Stimulated activated CD8-positive, alpha-beta memory T cell treated with anti-CD3 and anti-CD28 coated beads, Interleukin-12 subunit alpha, Interleukin-12 subunit beta, amount 100 ng/mL, for 24 hours (primary cell): ENCODE data around the gene SLC37A1.
A peak's percentile ranks its signal among the peaks of the same experiment; 100 is the strongest.

ENCODE experiments used
- DNase-seq: peaks from one replicate; pipeline ENCODE4 v3.0.0-alpha.2; 2020; ENCODE audit errors: extremely low read depth

SLC37A1 gene

DNA sequence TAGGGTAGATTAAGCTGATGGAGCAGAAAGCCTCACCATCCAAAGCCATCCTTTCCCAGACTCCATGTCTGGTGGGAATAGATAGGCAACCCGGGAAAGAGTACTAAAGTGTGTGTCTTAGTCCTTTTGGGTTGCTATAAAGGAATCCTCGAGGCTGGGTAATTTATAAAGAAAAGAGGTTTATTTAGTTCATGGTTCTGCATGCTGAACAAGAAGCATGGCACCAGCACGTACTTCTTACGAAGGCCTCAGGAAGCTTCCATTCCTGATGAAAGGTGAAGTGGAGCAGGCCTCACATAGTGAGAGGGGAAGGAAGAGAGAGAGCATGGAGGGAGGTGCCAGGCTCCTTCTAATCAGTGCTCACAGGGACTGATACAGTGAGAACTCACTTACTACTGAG is 6.2 kb upstream of the SLC37A1 start:
- no peak for DNase-seq

DNA sequence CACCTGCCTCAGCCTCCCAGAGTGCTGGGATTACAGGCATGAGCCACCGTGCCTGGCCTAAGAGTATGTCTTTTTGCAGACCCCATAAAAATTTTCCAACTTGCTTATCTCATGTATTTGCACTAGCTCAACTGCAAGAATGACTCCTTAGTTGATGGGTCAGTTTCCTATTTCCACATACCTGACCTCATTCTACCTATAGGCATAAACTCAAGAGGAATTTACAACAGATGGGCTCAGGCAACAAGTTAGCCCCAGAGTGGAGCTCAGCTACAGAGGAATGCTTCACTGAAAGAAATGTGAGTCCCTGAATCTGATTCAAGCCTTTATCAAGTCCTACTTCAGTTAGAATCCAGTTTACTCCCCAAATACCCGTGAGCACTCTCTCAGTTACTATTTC is 5.3 kb upstream of the SLC37A1 start:
- no peak for DNase-seq

DNA sequence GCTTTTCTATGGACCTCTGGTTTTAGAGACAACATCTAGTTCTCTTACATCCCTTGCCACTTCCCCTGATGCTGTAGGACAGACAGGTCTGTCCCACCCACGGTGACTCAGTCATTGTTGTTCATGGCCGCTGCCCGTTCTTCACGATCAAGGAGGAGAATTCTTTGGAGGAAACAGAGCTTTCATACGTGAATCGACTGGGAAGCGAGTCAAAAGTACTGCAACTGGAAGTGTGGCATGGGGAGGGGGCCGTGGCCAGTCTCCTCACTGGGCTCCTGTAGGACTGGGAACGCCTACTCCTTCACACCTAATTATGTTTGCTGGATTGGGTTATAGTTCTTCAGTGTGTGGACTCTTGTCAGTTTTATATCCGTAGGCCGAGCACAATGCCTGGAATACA is 4.4 kb upstream of the SLC37A1 start:
- no peak for DNase-seq

DNA sequence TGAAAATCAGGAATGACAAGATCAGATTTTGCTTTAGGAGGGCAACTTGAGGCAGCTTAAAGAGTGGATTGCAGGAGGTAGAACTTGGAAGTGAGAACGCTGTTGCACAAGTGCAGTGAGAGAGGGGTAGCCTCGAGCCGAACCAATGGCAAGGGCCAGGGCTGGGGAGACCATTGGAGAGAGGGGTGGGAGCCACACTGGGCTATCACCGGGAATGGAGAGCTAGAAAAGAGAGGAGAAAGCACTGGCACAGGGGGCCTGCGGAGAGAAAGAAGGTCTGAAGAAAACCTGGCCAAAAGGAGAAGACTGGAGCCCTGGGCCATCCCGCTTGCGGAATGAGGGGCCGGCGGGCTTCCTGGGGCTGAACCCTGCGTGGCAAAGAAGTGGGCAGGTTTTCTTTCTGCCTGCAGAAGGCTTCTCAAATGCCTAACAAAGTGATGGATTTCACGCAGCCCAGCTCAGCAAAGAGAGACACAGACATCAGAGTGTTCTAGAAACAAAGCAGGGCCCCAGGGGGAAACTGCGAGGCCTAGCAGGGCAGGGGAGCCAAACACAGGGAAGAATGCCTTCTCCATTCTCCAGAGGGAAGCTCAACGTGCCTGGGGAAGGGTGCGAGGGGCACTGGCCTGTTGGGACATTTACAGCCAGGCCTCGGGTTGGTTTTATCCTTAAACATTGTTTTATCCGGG is 1.2 kb upstream of the SLC37A1 start:
- no peak for DNase-seq

DNA sequence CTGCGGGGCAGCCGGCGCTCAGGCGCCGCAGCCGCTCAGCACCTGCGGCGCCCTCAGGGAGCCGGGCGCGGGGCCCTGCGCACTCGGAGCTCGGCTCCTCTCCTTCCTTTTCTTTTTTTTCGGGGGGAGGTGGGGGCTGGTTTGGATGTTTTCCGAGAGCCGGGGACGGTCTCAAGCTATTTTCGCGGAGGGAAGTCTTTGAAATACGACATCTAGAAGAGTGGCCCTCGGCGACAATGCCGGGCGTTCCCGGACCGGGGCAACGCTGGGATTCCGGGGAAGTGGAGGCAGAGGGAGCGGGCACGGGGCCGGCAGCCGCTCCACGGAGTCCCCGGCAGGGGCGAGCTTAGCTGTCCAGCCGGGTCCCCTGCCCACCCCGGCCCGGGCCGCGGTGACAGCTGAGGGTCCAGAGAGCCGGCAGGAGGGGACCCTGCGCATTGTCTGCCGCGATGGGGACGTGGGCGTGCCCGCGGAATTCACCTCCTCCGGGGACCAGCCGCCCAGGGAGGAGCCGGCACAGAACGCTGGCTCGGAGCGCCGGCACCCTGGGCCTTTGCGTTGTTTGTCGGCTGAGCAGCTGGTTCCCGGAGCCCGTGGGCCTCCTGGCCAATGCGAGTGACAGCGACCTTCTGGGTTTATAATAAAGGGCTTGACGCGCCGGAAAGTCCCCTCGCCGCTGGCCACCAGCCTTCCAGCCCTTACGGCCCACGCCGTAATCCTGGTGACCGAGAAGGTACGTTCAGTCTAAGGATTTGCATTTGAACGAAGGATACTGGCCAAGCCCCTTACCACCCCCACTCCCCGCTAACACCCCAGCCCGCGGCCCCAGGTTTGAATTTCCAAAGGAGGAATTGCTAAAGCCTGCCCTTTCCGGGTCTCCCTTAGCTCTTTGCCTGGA is 582 bp downstream of the SLC37A1 start:
- peak; percentile 31 for DNase-seq

DNA sequence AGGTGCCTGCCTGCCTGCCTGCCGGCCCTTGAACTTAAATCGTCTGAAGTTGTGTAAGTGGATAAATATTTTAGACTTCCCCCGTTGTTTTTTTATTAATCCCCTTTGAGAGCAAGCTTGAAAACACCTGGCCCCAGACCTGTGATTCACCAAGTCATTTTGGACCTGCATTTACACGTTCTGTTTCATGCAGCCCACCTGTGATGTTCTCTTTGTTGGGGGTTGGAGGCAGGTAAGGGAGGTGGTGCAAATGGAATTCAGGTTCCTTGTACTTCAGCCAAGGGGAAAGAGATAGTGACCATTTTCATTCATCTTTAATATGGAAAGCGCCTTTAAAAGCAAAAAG is 1.2 kb downstream of the SLC37A1 start:
- DNase-seq: no peak

DNA sequence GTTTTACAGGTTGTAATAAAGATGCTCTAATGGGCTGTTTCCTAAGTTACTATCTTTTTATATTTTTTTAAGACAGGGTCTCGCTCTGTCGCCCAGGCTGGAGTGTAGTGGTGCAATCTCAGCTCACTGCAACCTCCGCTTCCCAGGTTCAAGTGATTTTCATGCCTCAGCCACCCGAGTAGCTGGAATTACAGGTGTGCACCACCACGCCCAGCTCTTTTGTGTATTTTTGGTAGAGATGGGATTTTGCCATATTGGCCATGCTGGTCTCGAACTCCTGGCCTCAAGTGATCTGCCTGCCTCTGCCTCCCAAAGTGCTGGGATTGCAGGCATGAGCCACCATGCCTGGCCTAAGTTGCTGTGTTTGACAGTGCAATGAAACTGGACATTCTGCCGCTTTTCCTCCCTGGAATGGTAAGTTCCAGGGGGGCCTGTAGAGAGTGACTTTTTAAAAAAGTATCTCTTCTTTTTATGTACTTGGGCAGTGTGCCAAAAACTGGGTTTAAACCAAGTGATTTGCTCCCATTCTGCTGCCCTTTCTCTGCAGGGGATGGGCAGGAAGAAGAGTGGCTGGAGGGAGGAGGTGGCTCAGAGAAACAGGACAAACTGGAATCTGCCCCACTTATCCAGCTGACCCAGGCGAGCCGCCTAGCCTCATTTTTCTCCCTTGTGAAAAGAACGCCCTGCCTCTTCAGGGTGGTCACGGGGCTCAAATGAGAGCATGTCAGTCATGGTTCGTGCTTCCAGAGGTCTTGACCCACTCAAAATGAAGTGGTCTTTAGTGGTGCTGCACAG is 2.3 kb downstream of the SLC37A1 start:
- no peak for DNase-seq

DNA sequence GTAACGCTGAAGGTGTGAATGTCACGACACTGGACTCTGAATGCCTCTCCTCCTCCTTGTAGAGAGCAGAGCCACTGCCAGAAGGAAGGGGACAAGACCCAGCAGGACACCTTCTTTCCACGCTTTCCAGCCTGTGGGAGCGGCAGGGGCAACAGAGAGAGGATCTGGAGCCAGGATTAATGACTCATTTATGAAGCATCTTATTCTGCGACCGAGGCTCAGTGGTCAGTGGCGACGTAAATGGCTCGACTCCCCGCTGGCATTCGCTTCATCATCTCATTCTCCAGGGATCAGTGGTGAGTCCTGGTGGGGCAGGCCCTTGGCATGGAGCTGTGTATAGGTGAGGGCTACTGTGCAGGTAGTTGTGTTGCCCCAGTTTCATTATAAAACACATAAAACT is 4.6 kb downstream of the SLC37A1 start:
- DNase-seq: no peak

DNA sequence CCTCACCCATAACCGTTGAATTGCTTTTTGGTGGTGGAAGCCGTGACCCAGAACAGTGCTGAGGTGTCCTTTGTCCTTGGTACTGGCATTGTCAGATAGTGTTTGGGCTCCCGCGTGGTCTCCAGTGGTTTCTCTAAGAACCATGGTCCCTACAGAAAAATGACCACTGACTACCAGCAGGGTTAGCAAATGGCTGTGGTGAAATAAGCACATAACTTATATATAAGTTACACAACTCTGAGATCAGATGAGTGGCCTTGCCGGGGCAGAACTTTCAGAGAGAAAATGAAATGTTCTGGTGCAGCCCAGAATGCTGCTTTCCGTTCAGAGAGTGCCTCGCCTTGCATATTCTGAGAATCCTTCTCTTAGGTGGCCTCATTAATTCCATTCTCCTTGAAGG is 5.0 kb downstream of the SLC37A1 start:
- DNase-seq: no peak

DNA sequence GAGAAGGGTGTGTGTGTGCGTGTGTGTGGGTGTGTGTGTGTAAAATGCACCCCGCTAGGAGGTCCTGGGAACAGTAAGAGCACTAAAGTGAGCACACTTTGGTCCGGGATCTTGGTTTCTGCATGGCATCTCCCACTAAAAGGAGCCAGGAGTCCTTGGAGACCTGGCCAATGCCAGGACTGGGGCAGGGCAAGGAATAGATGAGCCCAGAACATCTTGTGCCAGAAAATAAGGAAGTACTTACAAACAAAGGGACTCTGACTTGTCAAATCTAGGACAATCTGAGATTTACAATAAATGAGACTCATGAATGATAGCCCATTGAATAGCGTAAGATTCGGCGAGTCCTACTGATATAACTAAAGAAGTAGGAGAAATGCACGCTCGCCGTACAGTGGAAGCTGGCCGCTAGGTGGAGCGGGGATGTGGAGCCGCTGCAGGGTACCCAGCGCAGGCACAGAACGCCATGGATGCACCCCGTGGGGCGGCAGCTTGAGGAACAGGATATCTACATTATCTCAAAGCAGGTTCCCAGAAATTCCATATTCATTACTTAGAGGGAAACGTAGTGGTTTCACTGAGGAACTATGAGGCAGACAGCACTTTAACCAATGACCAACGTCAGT is 7.1 kb downstream of the SLC37A1 start:
- no peak for DNase-seq

DNA sequence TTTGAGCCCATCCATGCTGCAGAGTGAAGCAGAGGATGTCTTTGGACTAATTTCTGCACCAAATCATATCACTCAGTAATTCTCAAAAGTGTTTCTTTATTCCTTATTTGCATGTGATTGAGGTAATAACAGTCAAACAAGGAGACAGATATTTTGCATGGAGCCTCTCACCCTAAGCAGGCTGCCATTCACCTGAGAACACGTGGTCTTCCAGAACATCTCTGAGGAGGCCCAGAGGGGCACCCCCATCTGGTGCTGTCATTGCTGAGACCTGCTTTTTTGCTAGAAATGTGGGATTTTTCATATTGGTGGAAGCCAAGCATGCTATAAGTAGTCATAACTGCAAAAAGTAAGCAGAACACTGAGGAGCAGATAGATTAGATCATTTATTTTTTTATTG is 7.7 kb downstream of the SLC37A1 start:
- no peak for DNase-seq

DNA sequence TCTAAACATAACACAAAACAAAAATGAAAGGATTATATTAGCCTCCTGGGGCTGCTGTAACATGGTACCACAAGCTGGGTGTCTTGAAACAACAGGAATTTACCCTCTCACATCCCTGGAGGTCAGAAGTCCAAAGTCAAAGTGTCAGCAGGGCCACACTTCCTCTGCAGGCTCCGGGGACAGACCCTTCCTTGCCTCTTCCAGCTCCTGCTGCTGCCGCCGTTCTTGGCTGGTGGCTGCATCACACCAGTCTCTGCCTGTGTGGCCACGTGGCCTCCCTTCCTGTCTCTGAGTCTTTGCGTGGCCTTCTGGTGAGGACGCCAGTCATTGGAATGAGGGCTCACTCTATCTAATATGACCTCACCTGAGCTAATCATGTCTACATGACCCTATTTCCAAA is 8.2 kb downstream of the SLC37A1 start:
- no peak for DNase-seq

DNA sequence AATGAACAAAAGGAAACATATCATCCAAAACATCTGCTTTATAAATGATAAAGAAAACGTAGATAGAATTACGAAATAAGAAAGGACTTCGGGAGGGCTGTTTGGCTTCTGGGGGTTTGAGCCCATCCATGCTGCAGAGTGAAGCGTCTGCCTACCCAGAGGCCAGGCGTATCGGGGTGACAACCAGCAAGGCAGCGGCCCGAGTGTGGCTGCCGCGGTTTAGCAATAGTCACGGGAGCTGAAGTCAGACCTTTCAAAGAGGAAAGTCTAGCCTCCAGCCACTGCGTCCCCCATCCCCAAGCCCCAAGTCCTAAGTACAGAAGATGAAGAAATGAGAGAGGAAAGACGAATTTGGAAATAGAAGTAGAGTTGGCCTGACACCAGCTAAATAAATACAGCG is 8.6 kb downstream of the SLC37A1 start:
- DNase-seq: no peak

DNA sequence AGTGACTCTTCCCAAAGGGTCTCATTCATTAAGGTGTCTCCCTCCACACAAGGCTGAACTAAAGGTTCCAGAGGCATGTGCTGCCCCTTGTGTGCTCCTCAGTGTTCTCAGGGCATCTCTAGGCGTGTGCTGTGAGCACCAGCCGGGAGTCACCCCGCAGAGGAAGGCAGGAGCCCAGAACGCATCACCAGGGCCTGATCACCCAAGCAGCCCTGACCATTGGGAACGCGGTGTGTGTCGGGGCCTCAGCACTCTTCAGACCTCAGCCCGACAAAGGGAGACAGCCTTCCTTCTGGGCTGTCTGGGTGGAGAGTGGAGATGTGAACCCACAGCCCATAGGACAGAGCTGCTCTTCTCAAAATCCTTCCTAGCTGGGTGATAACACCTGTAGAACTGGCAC is 9.1 kb downstream of the SLC37A1 start:
- DNase-seq: no peak

DNA sequence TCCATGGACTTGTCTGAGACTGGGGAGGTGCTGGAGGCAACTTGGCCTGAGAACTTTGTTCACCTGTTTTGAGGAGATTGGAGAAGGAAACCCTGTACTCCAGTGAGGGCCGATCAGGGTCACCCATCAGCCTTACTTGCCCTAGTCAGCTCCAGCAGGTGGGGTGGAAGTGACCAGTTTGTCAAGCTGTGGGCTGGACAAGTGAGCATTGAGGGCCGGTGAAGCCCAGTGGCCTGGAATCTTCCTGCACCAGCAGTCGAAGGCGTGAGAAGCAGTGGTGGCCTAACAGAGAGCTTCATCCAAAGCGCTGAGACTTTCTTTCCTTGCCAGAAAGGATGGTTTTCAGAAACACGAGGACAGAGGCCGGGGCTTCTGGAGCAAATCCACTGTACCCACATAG is 9.6 kb downstream of the SLC37A1 start:
- no peak for DNase-seq

DNA sequence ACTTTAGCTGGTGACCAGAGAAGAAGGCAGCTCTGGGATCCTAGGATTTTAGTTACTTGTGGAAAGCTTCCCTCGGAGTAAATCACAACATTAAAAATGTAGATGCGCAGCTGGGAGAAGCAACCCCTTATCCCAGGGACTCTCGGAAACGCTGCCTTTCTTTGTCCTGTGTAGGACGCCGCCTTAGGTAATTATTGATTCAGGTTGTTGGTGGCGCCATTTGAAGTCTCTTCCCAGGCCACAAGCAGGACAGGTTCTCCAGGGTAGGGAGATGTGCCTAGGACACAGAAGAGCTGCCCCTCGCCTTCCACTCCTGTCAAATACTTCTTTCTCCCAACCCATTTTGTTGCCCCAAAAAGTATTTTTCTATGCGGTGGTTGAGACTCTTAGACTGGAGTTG is 10.3 kb downstream of the SLC37A1 start:
- no peak for DNase-seq

DNA sequence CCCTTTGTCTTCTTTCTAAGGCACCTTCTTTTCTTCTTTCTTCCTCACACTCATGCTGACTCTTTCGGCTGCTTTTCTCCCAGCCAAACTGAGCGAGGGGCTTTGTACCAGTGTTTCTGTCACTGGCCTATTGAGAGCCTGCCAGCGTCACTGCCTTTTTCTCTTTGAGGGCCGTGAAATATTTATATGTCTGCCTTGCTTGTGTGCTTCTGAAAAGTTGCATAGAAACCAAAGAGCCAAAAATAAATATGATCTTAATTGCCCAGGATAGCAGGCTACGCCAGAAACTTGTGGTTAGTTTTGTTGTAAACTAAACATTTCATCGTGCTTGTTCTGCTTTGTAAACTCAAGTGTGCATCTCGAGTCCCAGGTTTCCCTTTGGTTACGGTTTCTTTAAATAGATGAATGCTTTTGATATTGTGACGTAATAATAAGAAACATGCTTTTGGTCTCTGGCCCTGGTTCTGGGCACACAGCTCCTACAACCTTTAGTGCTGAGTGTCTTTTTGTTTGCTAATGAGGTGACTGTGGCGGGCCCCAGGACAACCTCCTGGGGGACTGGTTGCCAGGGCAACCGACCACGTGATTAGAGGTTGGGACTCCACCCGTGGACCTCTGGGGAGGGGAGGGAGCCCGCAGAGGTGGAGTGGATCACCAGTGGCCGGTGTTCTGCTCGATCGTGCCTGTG is 10.8 kb downstream of the SLC37A1 start:
- peak; percentile 24 for DNase-seq

DNA sequence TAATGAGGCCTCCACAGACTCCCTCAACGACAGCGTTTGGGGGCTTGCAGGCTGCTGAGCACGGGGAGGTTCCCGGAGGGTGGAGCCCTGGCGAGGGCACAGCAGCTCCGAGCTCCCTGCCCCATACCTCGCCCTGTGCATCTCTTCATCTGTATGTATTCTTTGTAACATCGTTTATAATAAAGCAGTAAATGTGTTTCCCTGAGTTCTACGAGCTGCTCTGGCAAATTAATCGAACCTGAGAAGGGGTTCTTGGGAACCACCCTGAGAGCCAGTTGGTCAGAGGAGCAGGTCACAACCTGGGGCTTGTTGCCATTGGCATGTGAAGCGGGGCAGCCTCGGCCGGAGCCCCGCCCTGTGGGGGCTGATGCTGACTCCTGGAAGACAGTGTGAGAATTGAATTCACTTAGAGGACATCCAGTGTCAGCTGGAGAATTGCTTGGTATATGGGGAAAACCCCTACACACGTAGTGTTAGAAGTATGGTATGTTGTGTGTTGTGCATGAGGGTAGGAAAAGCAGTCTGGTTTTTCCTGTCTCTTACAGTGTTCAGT is 11.5 kb downstream of the SLC37A1 start:
- DNase-seq: no peak

DNA sequence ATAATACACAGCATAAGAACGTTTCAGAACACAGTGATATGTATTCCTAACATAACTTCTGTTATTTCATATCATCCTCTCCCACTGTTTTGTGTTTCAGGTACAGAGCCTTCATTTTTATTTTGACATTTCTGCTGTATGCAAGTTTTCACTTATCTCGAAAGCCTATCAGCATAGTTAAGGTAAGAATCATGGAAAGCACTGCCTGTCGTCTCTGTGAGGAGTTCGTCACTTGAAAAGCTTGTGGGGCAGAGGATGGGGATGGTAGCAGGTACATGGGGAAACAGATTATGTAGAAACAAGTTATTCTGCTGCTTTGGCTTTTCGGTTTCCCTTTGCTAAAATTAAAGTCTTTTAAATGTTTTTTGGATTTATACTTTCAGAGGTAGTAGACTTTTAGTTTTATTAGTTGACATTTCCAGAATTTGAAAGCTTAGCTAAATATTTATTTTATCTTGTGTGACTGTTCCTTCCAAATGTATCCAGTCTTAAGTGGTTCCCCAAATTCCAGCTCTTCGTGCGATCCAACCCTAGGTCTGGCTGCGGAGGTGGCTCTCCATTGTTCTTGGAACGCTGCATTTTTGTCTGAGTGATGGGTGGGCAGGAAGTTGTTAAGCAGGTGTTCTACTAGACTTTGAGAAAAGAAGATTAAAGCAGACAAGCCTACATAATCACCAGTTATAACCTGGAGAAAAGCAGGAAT is 12.2 kb downstream of the SLC37A1 start:
- DNase-seq: no peak

DNA sequence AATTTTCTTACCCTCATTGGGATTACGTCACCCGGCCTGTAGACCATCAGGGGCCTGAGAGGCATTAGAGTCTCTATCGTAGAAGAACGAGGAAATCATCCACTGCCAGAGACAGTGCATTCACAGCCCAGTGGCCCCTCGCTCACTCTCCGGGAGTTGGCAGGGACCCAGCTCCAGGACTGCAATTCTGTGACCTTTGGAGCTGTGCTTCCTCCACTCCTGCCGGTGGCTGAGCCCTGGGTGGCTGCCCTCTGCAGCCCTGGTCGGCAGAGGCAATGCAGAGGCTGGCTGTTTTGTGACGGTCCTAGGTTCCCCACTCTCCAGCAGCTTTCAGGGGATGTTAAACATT is 12.7 kb downstream of the SLC37A1 start:
- no peak for DNase-seq

DNA sequence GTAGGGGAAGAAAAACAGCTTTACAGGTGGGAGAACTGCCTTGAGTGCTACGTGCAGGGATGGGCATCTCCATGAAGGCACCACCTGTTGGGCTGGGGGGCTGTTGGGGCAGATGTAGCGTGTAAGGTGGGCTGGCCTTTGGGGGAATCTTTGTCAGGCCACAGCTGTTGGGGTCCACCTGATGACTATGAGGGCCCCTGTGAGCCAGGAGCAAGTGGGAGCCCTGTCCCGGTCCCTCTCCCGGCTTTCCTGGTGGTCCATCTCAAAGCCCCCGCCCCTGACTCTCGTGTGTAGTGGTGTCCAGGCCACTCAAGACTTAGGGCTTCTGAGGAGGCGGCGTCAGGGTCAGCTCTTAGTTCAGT is 13.5 kb downstream of the SLC37A1 start:
- no peak for DNase-seq
